HL-60 (cell line): ENCODE results near the gene CACNG3.

Source experiments
- DNase-seq, 2 experiments: peaks; one replicate each; pipeline ENCODE4 v3.0.0-alpha.2; 2010 to 2020; ENCODE audit warnings: low read depth in 1 of 2, low spot score in 1 of 2
- H3K27ac ChIP-seq: fragments of 250-450 bp; sonication (Bioruptor Pico); replicated peaks from 2 replicates; pipeline ENCODE4 v1.5.1; 2020; ENCODE audit warnings: mild to moderate bottlenecking, moderate library complexity
- H3K27me3 ChIP-seq: fragments of 250-450 bp; sonication (Bioruptor Pico); 2 replicates; pipeline ENCODE4 v1.5.1; 2021; ENCODE audit warnings: mild to moderate bottlenecking, moderate library complexity; ENCODE audit not compliant: insufficient read depth, poor library complexity, severe bottlenecking
- H3K4me3 ChIP-seq: replicated peaks from 2 replicates; pipeline ENCODE4 v1.5.1; 2011; ENCODE audit warnings: mild to moderate bottlenecking, control low read depth, low read length; ENCODE audit not compliant: insufficient read depth
- CTCF ChIP-seq: IDR thresholded peaks from one replicate; pipeline ENCODE4 v1.5.1; 2011; ENCODE audit warnings: low read length, control low read depth, inconsistent platforms; ENCODE audit not compliant: insufficient read depth
- GABPA ChIP-seq: IDR thresholded peaks from 2 replicates; pipeline ENCODE4 v1.6.1; 2012; ENCODE audit warnings: low read depth
- POLR2AphosphoS5 ChIP-seq: IDR thresholded peaks from 2 replicates; pipeline ENCODE4 v1.6.1; 2012; ENCODE audit warnings: low read depth
- REST ChIP-seq: IDR thresholded peaks from 2 replicates; pipeline ENCODE4 v1.6.1; 2012; ENCODE audit warnings: low read depth; ENCODE audit not compliant: insufficient replicate concordance
- SPI1 ChIP-seq: IDR thresholded peaks from 2 replicates; pipeline ENCODE4 v1.6.1; 2012; ENCODE audit warnings: low read depth, mild to moderate bottlenecking, borderline replicate concordance

Gene CACNG3

GRCh38 chr16:24214992-24215391, 41.1 kb upstream of the CACNG3 start:
- Histone ChIP-seq H3K27ac (no peak overlapping the region), H3K27me3 (no peaks in the 10 kb centered on the region), H3K4me3 (no peak overlapping the region)
- TF ChIP-seq POLR2AphosphoS5: no peak
- no peak for TF ChIP-seq REST
- no peak for TF ChIP-seq SPI1
- no peak for TF ChIP-seq CTCF
- TF ChIP-seq GABPA: no peak
- no peak for DNase-seq

- no peak overlapping the region for H3K27ac ChIP-seq
- H3K4me3 ChIP-seq: no peak overlapping the region
- DNase-seq: no peak
- H3K27me3 ChIP-seq: no peaks in the 10 kb centered on the region
- no peak for TF ChIP-seq POLR2AphosphoS5
- TF ChIP-seq GABPA: no peak
- TF ChIP-seq CTCF: no peak
- TF ChIP-seq REST: no peak
- no peak for TF ChIP-seq SPI1
These were observed 39.2 kb upstream of the CACNG3 start for GRCh38 chr16:24216961-24217360.

GRCh38 chr16:24217461-24217860, 38.7 kb upstream of the CACNG3 start:
- TF ChIP-seq CTCF (no peak), SPI1 (no peak), GABPA (no peak), REST (no peak), POLR2AphosphoS5 (no peak)

More at GRCh38 chr16:24217461-24217860, 38.7 kb upstream of the CACNG3 start:
- no peak for DNase-seq
- Histone ChIP-seq H3K27ac (no peak overlapping the region), H3K27me3 (no peaks in the 10 kb centered on the region), H3K4me3 (no peak overlapping the region)
